Measurements from ENCODE around the gene ITCH. TPM values are rescaled to one million over a fixed set of nuclear protein-coding genes. Genes with fewer than 3 reads are reported as not detected.
"Not testable (repeated sequence)": the region's sequence is repeated elsewhere in the genome, so short reads cannot be mapped to it uniquely, and the experiment has no call there.

ITCH gene
- polyA plus RNA-seq (2012; ENCODE audit: low read depth, missing spikeins): 9.5 TPM

GRCh38 chr20:34363062-34363464 lies at the start of gene ITCH:
TSS of gene ITCH (plus strand) at chr20:34363273. CDS start at chr20:34393812, 30,539 bp downstream.
- TF ChIP-seq TAF1 (IDR thresholded peaks at IDR 0.05; ENCODE audit: low read depth, low read length): peak; percentile 58; the same call in 1 of the 2 replicates
- TF ChIP-seq POU2F2 (IDR thresholded peaks at IDR 0.05; ENCODE audit: low read depth, low read length): no peak
- peak; percentile 77 for TF ChIP-seq POLR2A (IDR thresholded peaks at IDR 0.05; ENCODE audit: low read depth, low read length)
- peak; percentile 52 for TF ChIP-seq SPI1 (IDR thresholded peaks at IDR 0.05; ENCODE audit: low read depth, low read length)
- TF ChIP-seq PAX5 (IDR thresholded peaks at IDR 0.05; ENCODE audit: insufficient read depth, low read length, severe bottlenecking): no peak
- TF ChIP-seq POLR2AphosphoS5 (IDR thresholded peaks at IDR 0.05; ENCODE audit: low read depth, low read length): peak; percentile 58; the same call in 1 of the 2 replicates
- peak; percentile 93 for DNase-seq (ENCODE audit: insufficient read length, low spot score)
- peak; percentile 89 for FAIRE-seq

- DNase-seq (ENCODE audit: insufficient read length, low spot score) (no peak), FAIRE-seq (no peak)
- TF ChIP-seq POLR2AphosphoS5 (IDR thresholded peaks at IDR 0.05; ENCODE audit: low read depth, low read length): no peak
Measured at GRCh38 chr20:34315236-34315635, 47.8 kb upstream of the ITCH start.

- DNase-seq (ENCODE audit: insufficient read length, low spot score): no peak
- TF ChIP-seq SPI1 (IDR thresholded peaks at IDR 0.05; ENCODE audit: low read depth, low read length): no peak
- TF ChIP-seq PAX5 (IDR thresholded peaks at IDR 0.05; ENCODE audit: insufficient read depth, low read length, severe bottlenecking): no peak
- no peak for TF ChIP-seq POLR2A (IDR thresholded peaks at IDR 0.05; ENCODE audit: low read depth, low read length)
- no peak for TF ChIP-seq TAF1 (IDR thresholded peaks at IDR 0.05; ENCODE audit: low read depth, low read length)
- FAIRE-seq: no peak
Measured at GRCh38 chr20:34316196-34316814, 46.8 kb upstream of the ITCH start.

- TF ChIP-seq POLR2A (IDR thresholded peaks at IDR 0.05; ENCODE audit: low read depth, low read length) (no peak), POLR2AphosphoS5 (IDR thresholded peaks at IDR 0.05; ENCODE audit: low read depth, low read length) (no peak), SPI1 (IDR thresholded peaks at IDR 0.05; ENCODE audit: low read depth, low read length) (no peak), TAF1 (IDR thresholded peaks at IDR 0.05; ENCODE audit: low read depth, low read length) (no peak), PAX5 (IDR thresholded peaks at IDR 0.05; ENCODE audit: insufficient read depth, low read length, severe bottlenecking) (no peak), POU2F2 (IDR thresholded peaks at IDR 0.05; ENCODE audit: low read depth, low read length) (no peak)
- FAIRE-seq (no peak), DNase-seq (ENCODE audit: insufficient read length, low spot score) (no peak)
Measured at GRCh38 chr20:34318609-34319443, 44.2 kb upstream of the ITCH start.

- TF ChIP-seq PAX5 (IDR thresholded peaks at IDR 0.05; ENCODE audit: insufficient read depth, low read length, severe bottlenecking): no peak
- no peak for TF ChIP-seq TAF1 (IDR thresholded peaks at IDR 0.05; ENCODE audit: low read depth, low read length)
- TF ChIP-seq POLR2A (IDR thresholded peaks at IDR 0.05; ENCODE audit: low read depth, low read length): no peak
- TF ChIP-seq POU2F2 (IDR thresholded peaks at IDR 0.05; ENCODE audit: low read depth, low read length): no peak
- no peak for TF ChIP-seq POLR2AphosphoS5 (IDR thresholded peaks at IDR 0.05; ENCODE audit: low read depth, low read length)
- TF ChIP-seq SPI1 (IDR thresholded peaks at IDR 0.05; ENCODE audit: low read depth, low read length): no peak
- DNase-seq (ENCODE audit: insufficient read length, low spot score): no peak
- FAIRE-seq: no peak
Measured at GRCh38 chr20:34320861-34321260, 42.2 kb upstream of the ITCH start.

GRCh38 chr20:34322267-34323105 lies 40.6 kb upstream of the ITCH start:
- DNase-seq (ENCODE audit: insufficient read length, low spot score) (no peak), FAIRE-seq (peak; percentile 35)
- TF ChIP-seq POLR2A (IDR thresholded peaks at IDR 0.05; ENCODE audit: low read depth, low read length): no peak
- no peak for TF ChIP-seq PAX5 (IDR thresholded peaks at IDR 0.05; ENCODE audit: insufficient read depth, low read length, severe bottlenecking)
- TF ChIP-seq SPI1 (IDR thresholded peaks at IDR 0.05; ENCODE audit: low read depth, low read length): no peak
- no peak for TF ChIP-seq POU2F2 (IDR thresholded peaks at IDR 0.05; ENCODE audit: low read depth, low read length)
- TF ChIP-seq POLR2AphosphoS5 (IDR thresholded peaks at IDR 0.05; ENCODE audit: low read depth, low read length): no peak
- no peak for TF ChIP-seq TAF1 (IDR thresholded peaks at IDR 0.05; ENCODE audit: low read depth, low read length)

- no peak for DNase-seq (ENCODE audit: insufficient read length, low spot score)
- FAIRE-seq: no peak
- TF ChIP-seq TAF1 (IDR thresholded peaks at IDR 0.05; ENCODE audit: low read depth, low read length): no peak
- no peak for TF ChIP-seq SPI1 (IDR thresholded peaks at IDR 0.05; ENCODE audit: low read depth, low read length)
- no peak for TF ChIP-seq POU2F2 (IDR thresholded peaks at IDR 0.05; ENCODE audit: low read depth, low read length)
- TF ChIP-seq PAX5 (IDR thresholded peaks at IDR 0.05; ENCODE audit: insufficient read depth, low read length, severe bottlenecking): no peak
- no peak for TF ChIP-seq POLR2A (IDR thresholded peaks at IDR 0.05; ENCODE audit: low read depth, low read length)
- TF ChIP-seq POLR2AphosphoS5 (IDR thresholded peaks at IDR 0.05; ENCODE audit: low read depth, low read length): no peak
Measured at GRCh38 chr20:34324541-34324940, 38.5 kb upstream of the ITCH start.

- not testable (repeated sequence) for DNase-seq (ENCODE audit: insufficient read length, low spot score); FAIRE-seq
Measured at GRCh38 chr20:34328207-34328606, 34.9 kb upstream of the ITCH start.

GRCh38 chr20:34328928-34329677 lies 34.0 kb upstream of the ITCH start:
- no peak for FAIRE-seq
- DNase-seq (ENCODE audit: insufficient read length, low spot score): no peak
- TF ChIP-seq POU2F2 (IDR thresholded peaks at IDR 0.05; ENCODE audit: low read depth, low read length) (no peak), SPI1 (IDR thresholded peaks at IDR 0.05; ENCODE audit: low read depth, low read length) (no peak), POLR2AphosphoS5 (IDR thresholded peaks at IDR 0.05; ENCODE audit: low read depth, low read length) (no peak), TAF1 (IDR thresholded peaks at IDR 0.05; ENCODE audit: low read depth, low read length) (no peak)

GRCh38 chr20:34330861-34331544 lies 32.1 kb upstream of the ITCH start:
- DNase-seq (ENCODE audit: insufficient read length, low spot score); FAIRE-seq: not testable (repeated sequence)

All from GM12891 (cell line).